ENCODE data around the gene PHF11.
"Not testable (repeated sequence)": the region's sequence is repeated elsewhere in the genome, so short reads cannot be mapped to it uniquely, and the experiment has no call there.

Gene PHF11

GRCh38 chr13:49550942-49551644 lies 55.3 kb downstream of the PHF11 start:
- DNase-seq, result no peak

- DNase-seq, result no peak
Measured at GRCh38 chr13:49553888-49554287, 58.1 kb downstream of the PHF11 start.

- DNase-seq, result no peak
Measured at GRCh38 chr13:49554387-49554786, 58.6 kb downstream of the PHF11 start.

GRCh38 chr13:49559006-49559405 lies 63.3 kb downstream of the PHF11 start:
- no peak for DNase-seq

GRCh38 chr13:49560270-49561061 lies 64.7 kb downstream of the PHF11 start:
- no peak for DNase-seq

GRCh38 chr13:49561062-49561410 lies 65.3 kb downstream of the PHF11 start:
- DNase-seq, result no peak

- no peak for DNase-seq
Measured at GRCh38 chr13:49563516-49563915, 67.8 kb downstream of the PHF11 start.

- DNase-seq, result not testable (repeated sequence)
Measured at GRCh38 chr13:49565461-49565860, 69.7 kb downstream of the PHF11 start.

GRCh38 chr13:49566461-49566860 lies 70.7 kb downstream of the PHF11 start:
- DNase-seq, result no peak

GRCh38 chr13:49567491-49567890 lies 71.7 kb downstream of the PHF11 start:
- DNase-seq, result no peak

- peak; percentile 30 for DNase-seq
Measured at GRCh38 chr13:49569993-49570689, 74.4 kb downstream of the PHF11 start.

- no peak for DNase-seq
Measured at GRCh38 chr13:49571299-49572240, 75.8 kb downstream of the PHF11 start.
